Muscle layer of colon (tissue), 2 donors: Measurements from ENCODE around the gene TLR1.

Source experiments
- H3K27ac ChIP-seq: one replicate; pipeline ENCODE4 v1.7.0; 2013; ENCODE audit warnings: low read depth, mild to moderate bottlenecking, low read length, moderate library complexity
- H3K27me3 ChIP-seq, 2 donors: one replicate each; pipeline ENCODE4 v1.7.0; 2013; ENCODE audit warnings: low read length in 2 of 2, mild to moderate bottlenecking in 2 of 2; ENCODE audit not compliant: insufficient read depth in 2 of 2, control insufficient read depth in 1 of 2
- H3K36me3 ChIP-seq: one replicate; pipeline ENCODE4 v1.7.0; 2013; ENCODE audit warnings: mild to moderate bottlenecking, low read length; ENCODE audit not compliant: insufficient read depth
- H3K4me1 ChIP-seq: one replicate; pipeline ENCODE4 v1.7.0; 2013; ENCODE audit warnings: mild to moderate bottlenecking, low read length; ENCODE audit not compliant: insufficient read depth
- H3K4me3 ChIP-seq, 2 donors: one replicate each; pipeline ENCODE4 v1.7.0; 2013; ENCODE audit warnings: low read length in 2 of 2, low read depth in 1 of 2, mild to moderate bottlenecking in 1 of 2, moderate library complexity in 1 of 2
- H3K9ac ChIP-seq: one replicate; pipeline ENCODE4 v1.7.0; 2013; ENCODE audit warnings: low read length
- H3K9me3 ChIP-seq: one replicate; pipeline ENCODE4 v1.7.0; 2013; ENCODE audit warnings: mild to moderate bottlenecking, low read length
- donor health status: abdominal sarcoma.
- donor health status: Adenocarcinoma of cecum.

Gene TLR1

DNA sequence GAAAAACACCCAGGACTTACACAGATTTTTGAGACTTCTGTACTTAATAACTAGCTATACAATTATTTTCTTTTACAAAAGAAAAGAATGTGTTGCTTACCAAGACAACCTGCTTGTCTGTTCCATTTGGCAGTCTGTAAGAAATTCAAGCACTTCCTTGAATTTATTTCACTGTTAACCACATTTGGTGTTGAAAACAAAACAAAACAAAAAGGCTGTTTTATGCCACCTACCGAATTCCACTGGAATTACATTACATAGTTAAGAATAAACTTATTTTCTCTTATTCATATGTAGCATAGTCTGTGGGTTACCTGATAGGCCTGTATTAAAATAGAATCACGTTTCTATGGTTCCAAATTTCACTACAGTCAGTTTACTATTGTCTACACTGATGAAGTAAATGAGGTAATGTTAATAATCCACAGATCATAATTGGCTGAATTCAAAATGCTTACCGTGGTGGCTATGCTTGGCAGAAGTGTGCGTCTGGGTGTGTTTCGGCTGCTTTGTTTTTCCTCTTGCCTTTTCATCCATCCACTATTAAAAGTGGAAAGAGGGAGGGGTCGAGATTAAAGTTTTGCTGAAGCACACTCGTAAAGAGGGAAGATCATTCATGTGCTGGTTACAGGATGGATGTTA is at the start of gene TLR1:
TSS of gene TLR1 (minus strand) at position 138 of the 642 bp plus-strand sequence. CDS start 5,960 bp downstream, outside the sequence.
- no peak within 1 kb of the TSS for H3K9ac ChIP-seq
- H3K36me3 ChIP-seq: no peaks in the 10 kb centered on the region
- no peaks in the 10 kb centered on the region for H3K4me1 ChIP-seq
- H3K9me3 ChIP-seq: no peaks in the 10 kb centered on the region
- H3K4me3 ChIP-seq: peak within 1 kb of the TSS; percentile 21 to 25
- no peaks in the 10 kb centered on the region for H3K27me3 ChIP-seq
- H3K27ac ChIP-seq: peak within 1 kb of the TSS; percentile 29

- Histone ChIP-seq H3K9me3 (no peaks in the 10 kb centered on the region), H3K9ac (no peak overlapping the region), H3K27ac (no peak overlapping the region), H3K27me3 (no peaks in the 10 kb centered on the region), H3K4me3 (no peak overlapping the region), H3K4me1 (no peaks in the 10 kb centered on the region), H3K36me3 (no peaks in the 10 kb centered on the region)
Measured at GRCh38 chr4:38846015-38846414, 41.4 kb upstream of the TLR1 start.

DNA sequence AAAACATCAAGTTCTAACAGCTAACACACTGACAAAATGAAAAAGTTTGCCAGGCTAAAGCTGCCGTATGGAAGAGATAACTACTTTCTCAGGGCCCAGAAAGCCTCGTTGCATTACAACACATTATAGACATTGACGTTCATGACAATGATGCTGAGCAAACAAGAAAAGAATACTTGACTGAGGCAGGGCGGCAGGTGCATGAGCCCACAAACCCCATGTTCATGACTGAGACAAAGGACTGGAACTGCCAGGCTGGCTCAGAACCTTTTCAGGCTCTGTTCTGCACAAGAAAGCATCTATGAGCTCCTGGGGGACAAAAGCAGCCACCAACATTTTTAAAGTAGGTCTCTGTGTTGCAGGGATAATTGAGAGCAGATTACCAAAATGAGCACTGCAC is 38.4 kb upstream of the TLR1 start:
- no peaks in the 10 kb centered on the region for H3K4me1 ChIP-seq
- no peak overlapping the region for H3K4me3 ChIP-seq
- H3K27ac ChIP-seq: no peak overlapping the region
- H3K9me3 ChIP-seq: no peaks in the 10 kb centered on the region
- no peaks in the 10 kb centered on the region for H3K36me3 ChIP-seq
- H3K27me3 ChIP-seq: no peaks in the 10 kb centered on the region
- H3K9ac ChIP-seq: no peak overlapping the region

DNA sequence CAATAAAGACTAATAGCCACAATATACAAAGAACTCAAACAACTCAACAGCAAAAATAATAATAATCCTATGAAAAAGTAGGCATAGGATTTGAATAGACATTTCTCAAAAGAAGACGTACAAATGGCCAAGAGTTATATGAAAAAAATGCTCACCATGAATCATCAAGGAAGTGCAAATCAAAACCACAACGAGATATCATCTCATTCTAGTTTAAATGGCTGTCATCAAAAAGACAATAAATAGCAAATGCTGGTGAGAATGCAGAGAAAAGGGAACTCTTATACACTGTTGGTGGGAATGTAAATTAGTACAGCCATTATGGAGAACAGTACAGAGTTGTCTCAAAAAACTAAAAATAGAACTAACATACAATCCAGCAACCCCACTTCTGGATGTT is 33.3 kb upstream of the TLR1 start:
- Histone ChIP-seq H3K4me3 (no peak overlapping the region), H3K9ac (no peak overlapping the region), H3K36me3 (no peaks in the 10 kb centered on the region), H3K9me3 (no peaks in the 10 kb centered on the region), H3K4me1 (no peaks in the 10 kb centered on the region), H3K27me3 (no peaks in the 10 kb centered on the region), H3K27ac (no peak overlapping the region)

GRCh38 chr4:38837334-38837733 is 32.7 kb upstream of the TLR1 start:
- H3K27ac ChIP-seq: no peak overlapping the region
- no peak overlapping the region for H3K9ac ChIP-seq
- no peaks in the 10 kb centered on the region for H3K27me3 ChIP-seq
- H3K4me1 ChIP-seq: no peaks in the 10 kb centered on the region
- no peak overlapping the region for H3K4me3 ChIP-seq
- H3K36me3 ChIP-seq: no peaks in the 10 kb centered on the region
- no peaks in the 10 kb centered on the region for H3K9me3 ChIP-seq

GRCh38 chr4:38834570-38834969 is 30.0 kb upstream of the TLR1 start:
- Histone ChIP-seq H3K4me1 (no peaks in the 10 kb centered on the region), H3K4me3 (no peak overlapping the region), H3K9ac (no peak overlapping the region), H3K9me3 (no peaks in the 10 kb centered on the region), H3K27ac (no peak overlapping the region), H3K36me3 (no peaks in the 10 kb centered on the region), H3K27me3 (no peaks in the 10 kb centered on the region)

DNA sequence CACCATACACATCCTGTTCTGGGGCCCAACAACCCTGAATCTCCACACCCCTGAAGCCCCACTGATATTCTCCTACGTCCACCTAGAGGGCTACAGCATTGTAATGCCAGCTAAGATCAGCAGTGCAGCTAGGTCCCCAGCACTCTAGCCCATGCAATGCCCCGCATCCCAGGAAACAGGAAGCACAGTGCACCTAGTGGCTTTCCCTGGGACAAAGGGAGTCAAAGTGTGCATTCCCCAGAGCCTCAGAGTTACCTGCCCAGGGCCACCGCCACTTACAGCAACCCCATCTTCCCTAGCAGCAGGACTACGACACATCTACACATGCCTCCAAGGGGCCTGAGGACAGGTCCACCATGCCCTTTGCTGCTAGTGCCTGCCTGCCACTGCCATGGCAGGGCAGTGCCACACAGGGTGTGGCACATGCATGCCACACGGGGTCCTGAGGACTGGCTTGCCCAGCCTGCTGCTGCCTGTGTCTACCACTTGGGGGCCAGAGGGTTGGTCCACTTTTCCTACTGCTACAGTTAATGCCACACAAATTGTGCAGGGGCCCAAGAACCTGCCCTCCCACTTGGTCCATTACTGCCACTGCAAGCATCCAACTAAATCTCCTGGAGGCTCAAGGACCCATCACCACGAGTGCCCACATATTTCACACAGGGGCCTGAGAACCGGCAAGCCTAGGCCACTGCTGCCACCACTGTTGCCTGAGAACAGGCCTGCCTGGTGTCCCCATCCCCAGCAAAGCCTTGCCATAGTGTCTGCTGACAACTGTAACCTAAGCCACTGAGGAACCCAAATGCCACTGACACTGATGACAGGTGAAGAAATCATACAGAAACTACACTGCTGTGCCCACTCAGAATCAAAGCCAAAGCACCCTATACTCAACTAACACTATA is 28.3 kb upstream of the TLR1 start:
- H3K9ac ChIP-seq: no peak overlapping the region
- no peaks in the 10 kb centered on the region for H3K4me1 ChIP-seq
- no peaks in the 10 kb centered on the region for H3K27me3 ChIP-seq
- no peak overlapping the region for H3K4me3 ChIP-seq
- H3K36me3 ChIP-seq: no peaks in the 10 kb centered on the region
- no peaks in the 10 kb centered on the region for H3K9me3 ChIP-seq
- H3K27ac ChIP-seq: no peak overlapping the region

DNA sequence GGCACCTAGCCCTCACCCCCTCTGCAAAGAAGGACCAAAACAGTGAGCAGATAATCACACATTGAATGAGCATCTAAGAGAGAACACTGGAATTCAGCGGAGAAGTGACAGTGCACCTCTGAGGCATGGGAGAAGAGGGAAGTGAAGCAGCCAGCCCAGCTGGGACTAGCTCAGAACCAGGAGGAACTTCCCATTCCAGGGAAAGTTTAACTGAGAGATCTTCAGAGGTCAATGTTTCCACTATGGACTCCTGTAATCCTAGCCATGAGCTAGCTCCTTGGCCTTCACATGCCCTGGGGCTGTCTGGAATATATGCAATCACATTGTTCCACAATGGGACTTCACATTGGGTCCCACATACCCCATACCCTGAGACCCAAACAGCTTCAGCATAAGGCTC is 27.6 kb upstream of the TLR1 start:
- H3K36me3 ChIP-seq: no peaks in the 10 kb centered on the region

GRCh38 chr4:38831653-38832052 is 27.1 kb upstream of the TLR1 start:
- no peaks in the 10 kb centered on the region for H3K36me3 ChIP-seq
- H3K9ac ChIP-seq: no peak overlapping the region
- H3K27ac ChIP-seq: no peak overlapping the region
- H3K4me3 ChIP-seq: no peak overlapping the region
- no peaks in the 10 kb centered on the region for H3K9me3 ChIP-seq
- H3K27me3 ChIP-seq: no peaks in the 10 kb centered on the region
- no peaks in the 10 kb centered on the region for H3K4me1 ChIP-seq

More for the DNA sequence above, 27.6 kb upstream of the TLR1 start:
- Histone ChIP-seq H3K27ac (no peak overlapping the region), H3K9ac (no peak overlapping the region), H3K4me3 (no peak overlapping the region), H3K9me3 (no peaks in the 10 kb centered on the region), H3K27me3 (no peaks in the 10 kb centered on the region), H3K4me1 (no peaks in the 10 kb centered on the region)

DNA sequence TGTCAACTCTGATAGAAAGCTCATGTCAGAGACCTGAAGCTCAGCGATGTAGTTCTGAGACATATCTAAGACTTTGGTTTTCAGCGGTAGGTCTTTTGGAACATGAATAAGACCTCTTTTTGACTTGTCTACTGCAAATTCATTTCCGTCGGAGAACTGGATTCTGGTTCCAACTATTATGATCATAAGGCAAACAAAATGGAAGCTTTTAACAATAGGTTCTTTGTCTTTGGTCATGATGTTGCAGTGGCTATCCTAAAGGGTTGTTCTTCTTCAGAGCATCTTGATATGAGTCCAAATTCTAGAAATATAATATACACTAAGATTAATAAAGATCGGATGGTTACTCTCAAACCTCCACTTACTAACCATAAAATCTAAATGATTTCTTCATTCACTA is 24.6 kb upstream of the TLR1 start:
- Histone ChIP-seq H3K9ac (no peak overlapping the region), H3K27me3 (no peaks in the 10 kb centered on the region), H3K36me3 (no peaks in the 10 kb centered on the region), H3K9me3 (no peaks in the 10 kb centered on the region), H3K27ac (no peak overlapping the region), H3K4me3 (no peak overlapping the region), H3K4me1 (no peaks in the 10 kb centered on the region)

DNA sequence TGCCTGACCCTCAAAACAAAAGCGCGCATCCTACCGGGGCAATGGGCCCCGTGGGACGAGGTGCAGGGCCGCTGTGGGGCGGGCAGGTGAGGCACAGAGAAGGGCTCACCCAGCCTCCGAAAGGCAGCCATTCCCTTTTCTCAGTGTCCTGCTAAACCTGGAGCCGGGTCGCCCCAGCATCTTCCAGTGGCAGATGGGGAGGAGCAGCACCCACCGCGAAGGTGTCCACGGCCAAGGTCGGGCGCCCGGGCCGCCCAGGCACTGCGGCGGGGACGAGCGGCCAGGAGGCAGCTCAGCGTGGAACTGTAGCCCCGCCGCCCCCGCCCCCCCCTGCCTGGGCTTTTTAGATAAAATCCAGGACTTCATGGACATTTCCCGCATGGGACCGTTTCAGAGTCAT is 19.2 kb upstream of the TLR1 start:
- no peaks in the 10 kb centered on the region for H3K4me1 ChIP-seq
- no peaks in the 10 kb centered on the region for H3K9me3 ChIP-seq
- H3K9ac ChIP-seq: no peak overlapping the region
- H3K27ac ChIP-seq: no peak overlapping the region
- no peak overlapping the region for H3K4me3 ChIP-seq
- no peaks in the 10 kb centered on the region for H3K27me3 ChIP-seq
- H3K36me3 ChIP-seq: no peaks in the 10 kb centered on the region
